ENCODE results near the gene ABCB1.
"Not testable (repeated sequence)": the region's sequence is repeated elsewhere in the genome, so short reads cannot be mapped to it uniquely, and the experiment has no call there.

Gene ABCB1

GRCh38 chr7:87574630-87575029 is 26.1 kb downstream of the ABCB1 start:
- no peak for DNase-seq

GRCh38 chr7:87572513-87572912 is 28.2 kb downstream of the ABCB1 start:
- not testable (repeated sequence) for DNase-seq

GRCh38 chr7:87570178-87570577 is 30.5 kb downstream of the ABCB1 start:
- no peak for DNase-seq

- no peak for DNase-seq
Observed at GRCh38 chr7:87567052-87567451, 33.6 kb downstream of the ABCB1 start.

GRCh38 chr7:87566311-87566900 is 34.3 kb downstream of the ABCB1 start:
- no peak for DNase-seq

- DNase-seq, result no peak
Observed at GRCh38 chr7:87565877-87566276, 34.8 kb downstream of the ABCB1 start.

- DNase-seq, result no peak
Observed at GRCh38 chr7:87564296-87564963, 36.3 kb downstream of the ABCB1 start.

GRCh38 chr7:87561702-87562101 is 39.0 kb downstream of the ABCB1 start:
- no peak for DNase-seq

GRCh38 chr7:87561102-87561501 is 39.6 kb downstream of the ABCB1 start:
- no peak for DNase-seq

GRCh38 chr7:87552351-87552900 is 48.3 kb downstream of the ABCB1 start:
- no peak for DNase-seq

- DNase-seq, result no peak
Observed at GRCh38 chr7:87548123-87548919, 52.4 kb downstream of the ABCB1 start.

- DNase-seq, result no peak
Observed at GRCh38 chr7:87545760-87546159, 54.9 kb downstream of the ABCB1 start.

GRCh38 chr7:87543623-87544022 is 57.1 kb downstream of the ABCB1 start:
- no peak for DNase-seq

- no peak for DNase-seq
Observed at GRCh38 chr7:87541648-87542047, 59.0 kb downstream of the ABCB1 start.

GRCh38 chr7:87538052-87538451 is 62.6 kb downstream of the ABCB1 start:
- no peak for DNase-seq

- DNase-seq, result no peak
Observed at GRCh38 chr7:87534072-87534471, 66.6 kb downstream of the ABCB1 start.

- no peak for DNase-seq
Observed at GRCh38 chr7:87530126-87530525, 70.6 kb downstream of the ABCB1 start.

- no peak for DNase-seq
Observed at GRCh38 chr7:87528730-87529129, 72.0 kb downstream of the ABCB1 start.

GRCh38 chr7:87518735-87519134 is 81.9 kb downstream of the ABCB1 start:
- no peak for DNase-seq

GRCh38 chr7:87517891-87518290 is 82.8 kb downstream of the ABCB1 start:
- no peak for DNase-seq

GRCh38 chr7:87517136-87517815 is 83.4 kb downstream of the ABCB1 start:
- DNase-seq, result no peak

GRCh38 chr7:87513735-87514335 is 86.8 kb downstream of the ABCB1 start:
- DNase-seq, result no peak

- no peak for DNase-seq
Observed at GRCh38 chr7:87512906-87513305, 87.8 kb downstream of the ABCB1 start.
